Stimulated activated CD4-positive, alpha-beta T cell treated with anti-CD3 and anti-CD28 coated beads, Interleukin-12 subunit alpha, Interleukin-12 subunit beta, amount 100 ng/mL, for 48 hours (primary cell): Measurements from ENCODE around the gene NCAM1.
"Not testable (repeated sequence)": the region's sequence is repeated elsewhere in the genome, so short reads cannot be mapped to it uniquely, and the experiment has no call there.

Source experiments
- DNase-seq, 3 donors: peaks; one replicate each; pipeline ENCODE4 v3.0.0-alpha.2; 2020; ENCODE audit warnings: low read depth in 2 of 3, low spot score in 1 of 3

Gene NCAM1

GRCh38 chr11:113296447-113297205 lies 335.4 kb downstream of the NCAM1 start:
- DNase-seq, result no peak

GRCh38 chr11:113298496-113298895 lies 337.3 kb downstream of the NCAM1 start:
- not testable (repeated sequence) for DNase-seq

- no peak for DNase-seq
Measured at GRCh38 chr11:113304916-113305315, 343.7 kb downstream of the NCAM1 start.

- DNase-seq, result peak; percentile 42 to 61 (median 55)
Measured at GRCh38 chr11:113305440-113306336, 344.5 kb downstream of the NCAM1 start.

DNA sequence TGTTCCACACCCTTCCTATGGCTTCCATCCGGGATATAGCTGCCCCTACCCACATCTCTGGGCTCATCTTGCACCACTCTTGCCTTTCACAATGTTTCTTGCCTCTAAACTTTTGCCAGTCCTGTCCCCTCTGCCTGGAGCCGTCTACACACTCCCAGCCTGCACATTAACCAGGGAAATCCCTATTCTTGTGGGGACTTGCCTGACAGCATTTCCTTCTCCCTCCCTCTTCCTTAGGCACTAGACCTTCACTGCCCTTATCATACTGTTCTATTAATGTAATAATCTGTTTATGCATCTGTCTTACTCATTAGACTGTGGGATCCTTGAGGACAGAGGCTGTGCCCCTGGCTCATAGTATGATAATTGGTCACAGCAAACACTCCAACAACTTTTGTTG lies 347.4 kb downstream of the NCAM1 start:
- DNase-seq, result no peak

DNA sequence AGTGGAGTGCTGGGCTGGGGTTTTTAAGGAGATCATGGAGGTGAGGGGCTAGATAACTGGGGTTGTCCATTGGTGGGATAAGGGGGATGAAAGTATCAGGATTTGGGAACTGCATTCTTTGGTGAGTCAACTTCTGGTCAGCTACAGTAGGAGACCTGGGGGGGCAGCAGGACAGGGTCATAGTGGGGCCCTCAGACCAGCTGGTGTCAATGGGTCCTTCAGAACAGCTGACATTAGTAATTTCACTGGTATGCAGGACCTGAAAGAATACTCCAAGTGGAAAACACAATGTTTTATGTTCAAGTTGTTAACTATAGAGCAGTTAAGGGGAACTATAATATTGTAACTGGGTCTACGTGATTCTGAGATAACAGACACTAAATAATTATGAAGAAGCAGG lies 350.3 kb downstream of the NCAM1 start:
- no peak for DNase-seq

DNA sequence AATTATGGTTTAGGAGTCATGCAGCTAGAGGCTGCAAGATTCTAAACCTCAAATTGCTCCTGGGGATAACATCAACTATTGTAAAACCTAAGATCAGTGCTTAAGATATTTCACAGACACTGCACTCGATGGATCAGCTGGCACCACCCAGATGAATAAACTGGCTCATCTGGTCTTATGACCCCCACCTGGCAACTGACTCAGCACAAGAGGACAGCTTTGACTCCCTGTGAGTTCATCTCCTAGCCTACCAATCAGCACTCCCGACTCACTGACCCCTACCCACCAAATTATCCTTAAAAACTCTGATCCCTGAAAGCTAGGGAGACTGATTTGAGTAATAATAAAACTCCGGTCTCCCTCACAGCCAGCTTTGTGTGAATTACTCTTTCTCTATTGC lies 352.4 kb downstream of the NCAM1 start:
- DNase-seq, result no peak

DNA sequence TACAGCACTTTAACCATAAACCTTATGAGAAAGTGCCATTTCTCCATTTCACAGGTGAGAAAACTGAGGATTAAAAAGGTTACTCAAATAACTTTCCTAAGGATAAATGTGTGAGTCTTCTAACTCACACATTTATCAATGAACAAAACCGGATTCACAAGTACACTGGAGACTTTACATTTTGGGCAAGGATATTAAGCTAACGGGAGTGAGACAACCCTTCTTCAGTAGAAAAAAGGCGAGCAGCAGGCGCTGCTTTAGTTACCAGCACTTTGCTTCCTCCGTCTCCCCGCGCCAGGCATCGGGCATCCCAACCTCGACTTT lies 352.8 kb downstream of the NCAM1 start:
- no peak for DNase-seq

DNA sequence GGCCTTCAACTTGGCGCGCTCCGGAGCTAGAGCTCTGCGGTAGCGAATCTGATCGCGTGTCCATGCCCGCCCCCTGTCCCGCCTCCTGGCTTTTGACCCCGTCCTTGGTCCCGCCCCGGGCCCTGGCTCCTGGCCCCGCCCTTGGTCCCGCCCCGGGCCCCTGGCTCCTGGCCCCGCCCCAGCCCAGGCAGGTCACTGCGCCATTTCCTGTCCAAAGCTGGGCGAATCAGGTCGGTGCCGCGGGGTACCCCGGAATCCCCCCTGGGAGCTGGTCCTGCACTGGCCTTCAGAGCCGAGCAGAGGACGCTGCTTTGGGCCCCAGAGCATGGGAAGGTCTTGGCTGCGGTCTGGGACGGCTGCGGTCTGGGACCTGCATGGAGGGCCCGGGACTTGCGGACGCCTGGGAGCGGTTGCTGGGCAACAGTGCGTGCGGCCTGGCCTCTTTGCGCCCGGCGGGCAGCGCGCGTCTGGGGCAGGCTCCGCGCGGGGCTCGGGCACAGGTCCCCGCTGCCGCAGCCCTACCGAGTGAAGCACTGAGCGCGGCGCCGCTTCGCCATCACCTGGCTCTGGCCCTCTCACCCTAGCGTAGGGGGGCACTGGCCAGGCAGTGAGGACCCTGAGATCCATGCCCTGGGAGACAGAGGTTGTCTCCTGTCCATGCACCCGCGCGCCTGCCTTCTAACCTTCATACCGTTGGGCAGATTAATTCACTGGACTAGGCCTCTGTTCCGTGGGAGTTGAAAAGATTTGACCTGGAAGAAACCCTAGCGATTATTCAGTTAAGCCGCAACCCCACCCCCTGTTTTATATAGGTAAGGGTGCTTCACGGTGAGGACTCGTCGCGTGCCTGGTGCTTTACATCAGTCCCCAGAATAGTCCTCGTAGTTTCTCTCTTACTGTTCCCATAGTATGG lies 353.4 kb downstream of the NCAM1 start, which contains the start of gene TTC12:
Gene TTC12 (plus strand): TSS at position 195 of the 913 bp plus-strand sequence. CDS start 1,675 bp downstream, outside the sequence.
- peak; percentile 88 to 95 (median 93) for DNase-seq

GRCh38 chr11:113315811-113316210 lies 354.6 kb downstream of the NCAM1 start:
- DNase-seq, result no peak

DNA sequence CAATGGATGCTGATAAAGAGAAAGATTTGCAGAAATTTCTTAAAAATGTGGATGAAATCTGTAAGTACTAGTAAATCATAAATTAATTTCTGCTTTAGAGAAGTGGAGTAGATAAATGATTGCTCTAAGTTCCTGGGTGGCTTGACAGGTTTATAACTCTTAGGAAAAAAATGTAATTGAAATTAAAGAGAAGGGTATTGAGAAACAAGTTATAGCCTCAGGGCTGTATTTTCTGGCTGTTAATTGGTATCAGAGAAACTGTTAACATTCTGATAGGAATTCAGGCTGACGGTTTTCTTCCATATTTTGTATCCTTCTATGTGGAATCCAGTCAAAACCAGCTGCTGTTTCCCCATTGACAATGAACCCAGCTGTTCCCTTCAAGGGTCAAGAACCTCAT lies 355.0 kb downstream of the NCAM1 start:
- no peak for DNase-seq

- no peak for DNase-seq
Measured at GRCh38 chr11:113317339-113317738, 356.1 kb downstream of the NCAM1 start.

GRCh38 chr11:113319085-113319484 lies 357.9 kb downstream of the NCAM1 start:
- DNase-seq, result no peak

- DNase-seq, result no peak
Measured at GRCh38 chr11:113322158-113322557, 360.9 kb downstream of the NCAM1 start.

GRCh38 chr11:113324250-113324649 lies 363.0 kb downstream of the NCAM1 start:
- no peak for DNase-seq
